ENCODE data around the gene CPN1.
"Not testable (repeated sequence)": the region's sequence is repeated elsewhere in the genome, so short reads cannot be mapped to it uniquely, and the experiment has no call there.

Gene CPN1

DNA sequence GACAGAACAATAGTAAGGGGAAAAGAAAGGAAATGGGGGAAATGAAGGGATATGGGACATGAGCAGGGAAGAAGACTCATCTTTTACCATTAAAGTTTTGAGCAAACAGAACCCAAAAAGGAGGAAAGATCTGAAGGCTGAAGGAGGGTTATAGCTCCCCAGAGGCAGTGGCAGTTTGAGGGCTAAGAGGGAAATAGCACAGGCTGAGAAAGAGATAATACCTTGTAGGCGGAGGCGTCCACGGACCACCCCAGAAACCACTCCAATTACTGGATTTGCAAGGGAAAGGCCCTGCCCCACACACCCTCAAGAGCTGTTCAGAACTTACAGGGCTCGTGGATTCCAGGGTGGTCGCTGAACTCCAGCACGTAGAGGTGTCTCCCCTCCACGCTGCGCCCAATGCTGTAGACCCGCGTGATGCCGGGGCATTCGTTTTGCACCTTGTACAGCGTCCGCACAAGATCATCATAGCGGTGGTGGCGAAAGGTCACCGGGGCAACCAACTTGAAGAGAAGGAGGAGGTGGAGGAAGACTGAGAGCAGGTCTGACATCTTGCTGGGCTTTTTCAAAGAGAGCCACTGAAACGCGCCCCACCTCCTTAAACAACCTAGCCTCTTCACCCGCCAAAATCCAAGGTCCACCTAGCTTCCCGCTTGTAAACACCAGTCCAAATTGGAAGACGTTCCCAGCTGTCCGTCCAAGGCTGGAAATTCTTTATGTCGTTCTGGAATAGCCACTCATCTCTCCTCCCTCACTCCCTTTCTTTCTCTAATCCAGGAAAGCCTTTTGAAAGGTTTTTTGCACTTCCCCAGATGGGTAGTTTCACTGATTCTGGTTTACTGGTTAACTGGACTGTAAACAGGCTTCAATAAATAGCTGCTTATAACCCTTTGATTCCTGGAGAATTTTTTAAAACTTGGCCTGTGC is at the start of gene CPN1:
CPN1 (minus strand) TSS at position 795 of the 927 bp plus-strand sequence; CDS start at position 551, 244 bp downstream.
- DNase-seq = no peak

DNA sequence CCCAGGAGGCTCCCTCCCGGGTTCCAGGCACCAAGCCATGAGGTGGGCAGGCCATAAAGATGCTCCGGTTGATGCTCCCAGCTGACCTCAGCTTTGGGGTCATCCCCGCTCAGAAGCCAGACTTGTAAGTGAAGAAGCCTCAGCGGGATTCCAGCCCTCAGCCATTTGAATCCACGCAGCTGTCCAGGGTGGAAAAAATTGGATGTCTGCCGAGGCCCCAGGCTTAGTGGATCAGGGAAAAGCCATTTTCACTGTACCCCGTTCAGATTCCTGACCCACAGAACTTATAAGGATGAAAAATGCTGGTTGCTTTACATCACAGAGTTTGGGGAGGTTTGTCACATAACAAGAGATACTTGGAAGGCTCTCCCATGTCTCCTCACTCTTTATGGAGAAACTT is 49.2 kb upstream of the CPN1 start:
- no peak for DNase-seq

DNA sequence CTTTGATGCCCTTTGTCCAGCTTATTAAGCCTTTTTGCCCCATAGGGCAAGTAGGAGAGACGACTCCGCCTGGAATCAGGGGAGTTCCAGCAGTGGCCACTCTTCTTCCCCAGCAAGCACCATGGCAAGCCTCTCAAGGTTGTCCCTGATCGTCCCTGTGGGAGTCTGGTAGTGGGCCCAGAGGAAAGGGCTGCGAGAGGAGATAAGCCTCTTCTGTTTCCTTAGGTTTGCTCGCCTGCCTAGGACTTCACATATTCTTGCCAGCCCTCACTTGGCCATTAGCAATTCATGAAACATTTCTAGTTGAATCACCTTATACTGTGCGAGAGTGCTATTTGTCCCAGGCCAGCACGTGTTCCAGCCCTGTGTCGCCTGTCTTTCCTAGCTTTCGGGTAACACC is 47.8 kb upstream of the CPN1 start:
- DNase-seq = no peak

DNA sequence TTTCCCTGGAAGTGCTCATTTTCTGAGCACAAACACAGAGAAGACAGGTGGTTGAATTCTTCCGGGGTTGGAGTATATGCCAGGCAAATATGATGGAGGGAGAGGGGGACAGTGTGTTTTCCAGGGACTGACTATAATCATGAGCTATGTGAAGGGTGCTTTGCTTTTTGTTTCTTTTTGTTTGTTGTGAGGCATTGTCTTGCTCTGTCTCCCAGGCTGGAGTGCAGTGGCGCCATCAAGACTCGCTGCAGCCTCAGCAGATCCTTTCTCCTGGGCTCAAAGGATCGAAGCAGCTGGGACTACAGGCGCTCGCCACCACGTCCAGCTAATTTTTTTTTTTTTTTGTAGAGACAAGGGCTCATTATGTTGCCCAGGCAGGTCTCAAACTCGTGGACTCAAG is 47.3 kb upstream of the CPN1 start:
- DNase-seq = peak in 1 of 3 experiments; percentile 4

DNA sequence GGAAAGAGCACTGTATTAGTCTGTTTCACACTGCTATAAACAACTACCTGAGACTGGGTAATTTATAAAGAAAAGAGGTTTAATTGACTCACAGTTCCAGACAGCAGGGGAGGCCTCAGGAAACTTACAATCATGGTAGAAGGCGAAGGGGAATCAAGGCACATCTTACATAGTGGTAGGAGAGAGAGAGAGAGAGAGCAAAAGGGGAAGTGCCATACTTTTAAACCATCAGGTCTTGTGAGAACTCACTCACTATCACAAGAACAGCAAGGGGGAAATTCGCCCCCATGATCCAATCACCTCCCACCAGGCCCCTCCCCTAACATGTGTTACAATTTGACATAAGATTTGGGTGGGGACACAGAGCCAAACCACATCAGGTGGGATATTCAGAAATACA is 43.7 kb upstream of the CPN1 start:
- not testable (repeated sequence) for DNase-seq

DNA sequence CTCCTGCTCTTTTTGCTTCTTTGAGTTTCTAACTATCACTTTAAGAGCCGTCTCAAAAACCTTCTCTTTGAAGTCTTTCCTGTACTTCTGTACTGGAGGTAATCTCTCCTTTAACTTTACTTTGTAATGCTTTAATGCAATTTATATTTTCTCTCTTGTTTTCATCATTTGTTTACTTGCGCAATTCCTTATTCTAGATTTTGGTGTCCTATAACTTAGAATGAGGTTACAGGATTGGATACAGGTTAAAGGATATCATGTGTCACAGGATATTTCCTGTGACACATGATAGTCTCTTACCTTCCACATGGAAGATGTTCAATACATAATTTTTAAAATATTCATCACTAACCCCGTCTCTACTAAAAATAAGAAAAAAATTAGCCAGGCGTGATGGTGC is 42.4 kb upstream of the CPN1 start:
- DNase-seq = no peak

DNA sequence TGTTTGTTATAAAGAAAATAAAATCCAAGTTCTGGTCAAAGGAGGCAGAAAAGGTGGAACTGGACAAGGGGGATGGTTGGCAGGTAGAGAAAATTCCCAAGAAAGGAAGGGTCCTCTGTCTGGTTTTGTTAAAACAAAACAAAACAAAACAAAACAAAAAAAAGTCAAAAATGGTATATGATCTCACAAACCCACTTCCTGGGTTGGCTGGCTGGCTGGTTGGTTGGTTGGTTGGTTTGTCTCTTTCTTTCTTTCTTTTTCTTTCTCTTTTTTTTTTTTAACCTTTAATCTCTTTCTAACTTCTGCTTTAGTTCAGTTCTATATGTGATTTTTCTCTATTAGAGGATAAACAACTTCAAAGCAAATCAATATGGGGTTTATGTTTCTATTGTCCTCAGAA is 41.1 kb upstream of the CPN1 start:
- DNase-seq = no peak

DNA sequence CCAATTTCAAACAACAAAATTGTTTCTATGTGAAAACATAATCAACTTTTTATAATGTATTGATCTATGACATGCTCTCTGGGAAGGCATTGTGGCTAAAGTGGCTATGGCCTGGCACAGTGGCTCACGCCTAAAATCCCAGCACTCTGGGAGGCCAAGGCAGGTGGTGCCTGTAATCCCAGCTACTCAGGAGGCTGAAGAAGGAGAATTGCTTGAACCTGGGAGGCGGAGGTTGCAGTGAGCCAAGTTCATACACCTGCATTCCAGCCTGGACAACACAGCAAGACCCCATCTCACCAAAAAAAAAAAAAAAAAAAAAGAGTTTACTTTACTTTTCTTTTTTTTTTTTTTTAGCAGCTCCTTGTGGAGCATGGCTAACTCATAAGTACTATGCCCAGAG is 38.9 kb upstream of the CPN1 start:
- no peak for DNase-seq

DNA sequence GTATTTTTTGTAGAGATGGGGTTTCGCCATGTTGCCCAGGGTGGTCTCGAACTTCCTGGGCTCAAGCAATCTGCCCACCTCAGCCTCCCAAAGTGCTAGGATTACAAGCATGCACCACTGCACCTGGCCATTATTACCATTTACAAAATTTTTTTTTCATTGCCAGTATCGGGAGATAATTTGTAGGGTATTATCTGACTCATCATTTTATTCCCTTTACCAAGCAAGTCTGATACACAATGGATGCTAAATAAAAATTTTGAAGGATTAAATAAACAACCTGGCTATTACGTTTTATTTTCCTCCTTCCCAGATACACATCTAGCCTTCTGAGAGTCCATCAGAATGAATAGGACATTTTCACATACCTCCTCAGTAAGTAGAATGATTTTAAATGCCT is 38.1 kb upstream of the CPN1 start:
- no peak for DNase-seq

DNA sequence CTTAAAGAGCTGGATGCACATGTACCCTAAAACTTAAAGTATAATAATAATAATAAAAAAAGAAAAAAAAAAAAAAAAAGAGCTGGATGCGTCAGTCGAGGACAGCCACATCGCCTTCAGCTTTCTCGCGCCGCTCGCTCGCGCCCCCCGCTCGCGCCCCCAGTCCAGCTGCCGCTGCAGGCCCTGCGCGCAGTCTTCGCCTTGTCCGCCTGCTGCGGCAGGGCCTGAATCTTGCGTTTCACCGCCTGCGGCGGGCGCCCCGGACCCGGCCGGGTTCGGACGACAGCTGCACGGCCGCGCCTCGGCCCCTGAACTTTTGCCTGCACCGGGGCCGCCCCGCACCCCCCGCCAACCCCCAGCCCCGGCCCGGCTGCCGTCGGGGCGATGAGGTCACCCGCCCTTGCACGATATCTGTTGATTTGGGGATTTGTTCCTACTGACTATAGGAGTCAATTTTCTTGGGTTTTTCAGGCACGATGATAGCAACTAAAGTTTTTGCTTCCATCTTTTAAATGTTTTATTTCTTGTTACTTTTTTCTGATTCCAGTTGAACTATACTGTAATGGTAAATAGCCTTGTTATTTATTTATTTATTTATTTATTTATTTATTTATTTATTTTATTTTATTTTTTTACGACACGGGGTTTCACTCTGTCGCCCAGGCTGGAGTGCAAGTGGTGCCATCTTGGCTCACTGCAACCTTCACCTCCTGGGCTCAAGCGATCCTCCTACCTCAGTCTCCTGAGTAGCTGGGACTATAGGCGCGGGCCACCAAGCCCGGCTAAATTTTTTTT is 33.5 kb upstream of the CPN1 start:
- no peak for DNase-seq

DNA sequence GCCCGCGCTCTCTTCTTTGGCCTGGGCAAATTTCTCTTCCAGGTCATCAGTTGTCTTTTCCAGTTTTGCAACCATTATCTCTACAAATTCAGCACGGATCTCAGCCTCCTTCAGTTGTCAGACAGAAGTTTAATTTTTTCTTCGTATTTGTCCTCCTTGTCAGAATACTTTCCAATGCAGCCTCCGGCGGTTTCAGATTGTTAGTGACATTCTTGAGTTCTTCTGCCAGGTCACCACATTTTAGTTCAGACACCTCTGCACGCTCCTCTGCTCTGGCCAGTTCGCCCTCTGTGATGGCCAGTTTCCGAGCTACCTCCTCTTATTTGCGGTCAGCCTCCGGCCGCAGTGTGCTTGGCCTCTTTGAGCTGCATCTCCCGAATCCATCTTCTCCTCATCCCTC is 32.8 kb upstream of the CPN1 start:
- no peak for DNase-seq

DNA sequence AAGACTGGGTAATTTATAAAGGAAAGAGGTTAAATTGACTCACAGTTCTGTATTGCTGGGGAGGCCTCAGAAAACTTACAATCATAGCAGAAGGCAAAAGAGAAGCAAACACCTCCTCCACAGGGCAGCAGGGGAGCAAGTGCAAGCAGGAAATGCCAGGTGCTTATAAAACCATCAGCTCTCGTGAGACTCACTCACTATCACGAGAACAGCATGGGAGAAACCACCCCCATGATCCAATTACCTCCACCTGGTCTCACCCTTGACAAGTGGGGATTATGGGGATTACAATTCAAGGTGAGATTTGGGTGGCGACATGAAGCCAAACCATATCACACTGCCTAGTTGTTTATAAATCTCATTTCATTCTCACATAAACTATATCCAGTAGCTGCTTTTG is 28.0 kb upstream of the CPN1 start:
- DNase-seq = peak in 1 of 3 experiments; percentile 2

DNA sequence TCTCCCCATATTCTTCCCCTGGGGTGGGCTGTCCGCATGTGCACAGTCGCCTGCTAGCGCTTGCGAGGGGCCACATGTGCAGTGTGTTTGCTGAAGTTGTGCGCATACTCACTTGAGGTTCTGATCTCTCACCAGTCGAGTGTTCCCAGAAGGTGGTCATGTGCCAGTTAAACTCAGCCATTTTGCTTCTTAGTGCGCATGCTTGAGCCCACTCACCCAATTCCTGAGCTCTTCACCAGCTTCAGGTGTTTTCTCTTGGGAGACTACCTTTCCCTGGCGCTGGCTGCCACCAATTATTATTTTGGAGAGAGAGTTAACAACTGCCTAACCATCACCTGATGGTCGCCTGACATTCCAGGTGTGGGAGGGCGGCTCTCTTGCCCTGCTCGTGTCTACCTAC is 25.2 kb upstream of the CPN1 start:
- no peak for DNase-seq

DNA sequence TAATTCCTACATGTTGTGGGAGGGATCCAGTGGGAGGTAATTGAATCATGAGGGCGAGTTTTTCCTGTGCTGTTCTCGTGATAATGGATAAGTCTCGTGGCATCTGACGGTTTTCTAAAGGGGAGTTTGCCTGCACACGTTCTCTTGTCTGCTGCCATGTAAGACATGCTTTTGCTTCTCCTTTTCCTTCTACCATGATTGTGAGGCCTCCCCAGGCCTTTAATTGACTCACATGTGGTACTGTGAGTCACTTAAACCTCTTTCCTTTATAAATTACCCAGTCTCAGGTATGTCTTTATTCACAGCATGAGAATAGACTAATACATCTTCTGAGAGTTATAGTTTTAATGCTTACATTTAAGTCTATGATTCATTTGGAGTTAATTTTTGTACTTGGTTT is 22.6 kb upstream of the CPN1 start:
- no peak for DNase-seq

DNA sequence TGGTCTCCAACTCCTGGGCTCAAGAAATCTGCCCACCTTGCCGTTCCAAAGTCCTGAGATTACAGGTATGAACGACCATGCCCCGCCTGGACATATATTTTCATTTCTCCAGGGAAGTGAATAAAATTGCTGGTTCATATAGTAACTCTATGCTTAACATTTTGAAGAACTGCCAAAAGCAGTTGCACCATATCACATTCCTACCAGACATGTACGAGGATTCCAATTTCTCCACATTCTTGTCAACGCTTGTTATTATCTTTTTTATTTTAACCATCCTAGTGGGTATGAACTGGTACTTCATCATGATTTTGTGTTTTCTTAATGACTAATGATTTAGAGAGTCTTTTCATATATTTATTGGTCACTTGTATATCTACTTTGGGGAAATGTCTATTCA is 21.9 kb upstream of the CPN1 start:
- no peak for DNase-seq

DNA sequence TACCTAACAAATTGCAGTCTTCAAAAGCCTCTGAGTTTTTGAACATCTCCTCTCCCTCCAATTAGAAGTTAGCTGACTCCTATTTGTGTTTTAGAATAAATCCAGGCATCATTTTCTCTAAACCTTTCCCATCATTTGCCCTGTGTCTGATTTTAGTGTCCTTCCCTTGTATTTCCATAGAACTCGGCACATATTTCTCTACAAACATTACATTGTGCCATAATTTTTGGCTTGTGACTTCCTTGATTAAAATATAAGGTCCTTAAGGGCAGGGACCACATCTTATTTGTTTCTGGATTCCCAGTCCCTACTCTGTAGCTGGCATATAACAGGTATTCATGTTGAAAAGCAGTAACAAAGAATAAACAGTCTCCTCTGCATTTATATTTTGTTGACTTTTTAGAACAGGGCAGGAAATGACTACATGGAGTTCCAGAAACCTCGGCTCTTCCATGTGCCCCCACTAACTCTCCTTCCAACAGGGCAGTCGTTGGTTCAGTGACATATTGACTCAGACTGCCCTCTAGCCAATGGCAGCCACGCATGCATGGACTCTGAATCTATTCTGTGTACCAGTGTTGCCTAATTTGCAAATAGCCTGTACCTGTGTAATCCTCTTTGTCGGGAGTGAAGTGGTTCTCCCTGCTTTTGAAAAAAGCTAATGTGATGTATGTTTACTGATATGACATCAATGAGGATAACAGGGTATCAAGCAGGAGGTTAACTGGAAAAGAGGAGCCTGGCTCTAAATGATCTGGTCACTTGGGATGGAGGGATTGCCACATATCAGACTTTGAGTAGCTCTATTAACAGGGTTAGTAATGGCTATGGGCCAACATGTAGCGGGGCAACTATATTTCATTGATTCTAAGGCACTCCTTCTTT is 19.8 kb upstream of the CPN1 start:
- peak in 2 of 3 experiments; percentile 2 to 20 for DNase-seq

DNA sequence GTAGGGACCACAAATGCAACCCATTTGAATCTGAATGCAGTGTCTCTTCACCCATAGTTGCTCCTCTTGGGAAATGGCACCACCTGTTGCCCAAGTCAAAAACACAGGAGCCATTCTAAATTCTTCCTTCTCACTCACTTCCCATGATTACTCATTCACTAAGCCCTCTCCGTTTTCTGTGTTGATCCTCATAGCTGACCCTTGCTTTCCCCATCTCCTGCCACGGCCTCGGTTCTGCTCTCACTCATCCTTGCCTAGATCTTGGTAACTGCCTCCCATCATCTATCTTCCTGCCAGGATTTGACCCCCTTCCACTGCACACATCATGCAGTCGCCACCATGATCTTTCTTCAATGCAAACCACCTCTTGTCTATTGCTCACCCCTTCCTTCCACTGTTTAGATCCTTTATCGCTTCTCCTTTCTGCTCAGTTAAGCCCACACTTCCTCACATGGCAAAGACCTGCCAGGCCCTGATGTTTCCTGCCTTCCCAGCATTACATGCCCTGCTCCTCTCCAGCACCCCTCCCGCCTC is 19.0 kb upstream of the CPN1 start:
- DNase-seq = no peak

DNA sequence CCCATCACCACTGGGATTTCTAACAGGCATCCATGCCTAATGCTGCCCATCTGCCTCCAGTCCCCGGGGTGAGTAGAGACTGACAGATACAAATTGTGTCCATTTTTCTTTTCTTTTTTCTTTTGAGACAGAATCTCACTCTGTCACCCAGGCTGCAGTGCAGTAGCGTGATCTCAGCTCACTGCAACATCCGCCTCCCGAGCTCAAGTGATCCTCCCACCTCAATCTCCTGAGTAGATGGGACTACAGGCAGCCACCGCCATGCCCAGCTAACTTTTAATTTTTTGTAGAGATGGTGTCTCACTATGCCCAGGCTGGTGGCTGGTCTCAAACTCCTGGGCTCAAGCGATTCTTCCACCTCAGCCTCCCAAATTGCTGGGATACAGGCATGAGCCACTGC is 7.6 kb upstream of the CPN1 start:
- no peak for DNase-seq

DNA sequence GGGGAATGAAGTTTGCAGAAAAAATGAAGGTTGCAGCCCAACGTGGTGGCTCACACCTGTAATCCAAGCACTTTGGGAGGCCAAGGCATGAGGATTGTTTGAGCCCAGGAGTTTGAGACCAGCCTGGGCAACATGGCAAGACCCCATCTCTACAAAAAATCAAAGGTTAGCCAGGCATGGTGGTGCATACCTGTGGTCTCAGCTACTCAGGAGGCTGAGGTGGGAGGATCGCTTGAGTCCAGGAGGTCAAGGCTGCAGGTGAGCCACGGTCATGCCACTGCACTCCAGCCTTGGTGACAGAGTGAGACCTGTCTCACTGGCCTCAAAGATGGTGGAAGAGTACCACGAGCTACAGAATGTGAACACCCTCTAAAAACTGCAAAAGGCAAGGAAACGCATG is 5.0 kb upstream of the CPN1 start:
- not testable (repeated sequence) for DNase-seq

DNA sequence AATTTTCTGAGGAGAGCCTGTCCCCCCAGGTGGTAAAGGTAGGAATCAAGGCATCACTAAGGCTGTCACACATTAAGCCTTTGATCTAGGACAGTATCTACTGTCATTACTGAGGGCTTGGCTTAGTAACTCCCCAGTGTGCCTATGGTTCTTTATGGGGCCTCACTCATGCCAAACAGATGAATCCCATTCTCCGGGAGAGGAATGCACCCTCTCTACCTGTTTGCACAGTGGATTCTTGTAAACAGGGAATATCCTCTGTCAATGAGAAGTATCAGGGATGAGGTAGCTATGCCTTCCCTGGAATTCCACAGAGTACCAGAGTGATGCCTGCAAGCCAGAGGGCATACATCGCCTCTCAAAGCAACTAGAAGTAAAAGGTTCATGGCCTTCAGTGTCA is 3.9 kb upstream of the CPN1 start:
- no peak for DNase-seq

DNA sequence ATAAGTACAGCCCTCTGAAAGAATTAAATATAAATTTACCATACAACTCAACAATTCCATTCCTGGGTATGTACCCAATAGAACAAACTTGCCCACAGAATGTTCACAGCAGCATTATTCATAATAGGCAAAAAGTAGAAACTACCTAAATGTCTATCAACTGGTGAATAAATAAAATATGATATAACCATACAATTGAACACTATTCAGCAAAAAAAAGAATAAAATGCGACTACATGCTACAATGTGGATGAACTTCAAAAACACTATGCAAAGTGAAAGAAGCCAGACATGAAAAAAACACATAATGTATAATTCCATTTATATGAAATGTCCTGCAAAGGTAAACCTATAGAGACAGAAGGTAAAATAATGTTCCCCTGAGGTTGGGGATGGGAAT is 2.0 kb upstream of the CPN1 start:
- DNase-seq = no peak

DNA sequence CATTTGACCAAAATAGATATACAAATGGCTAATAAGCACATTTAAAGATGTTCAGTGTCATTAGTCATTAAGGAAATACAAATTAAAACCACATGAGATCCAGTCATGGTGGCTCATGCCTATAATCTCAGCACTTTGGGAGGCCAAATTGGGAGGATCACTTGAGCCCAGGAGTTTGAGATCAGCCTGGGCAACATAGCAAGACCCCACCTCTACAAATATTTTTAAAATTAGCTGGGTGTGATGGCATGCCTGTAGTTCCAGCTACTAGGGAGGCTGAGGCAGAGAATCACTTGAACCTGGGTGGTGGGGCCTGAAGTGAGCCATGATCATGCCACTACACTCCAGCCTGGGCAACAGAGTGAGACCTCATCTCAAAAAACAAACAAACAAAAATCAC is 607 bp upstream of the CPN1 start:
- not testable (repeated sequence) for DNase-seq

DNA sequence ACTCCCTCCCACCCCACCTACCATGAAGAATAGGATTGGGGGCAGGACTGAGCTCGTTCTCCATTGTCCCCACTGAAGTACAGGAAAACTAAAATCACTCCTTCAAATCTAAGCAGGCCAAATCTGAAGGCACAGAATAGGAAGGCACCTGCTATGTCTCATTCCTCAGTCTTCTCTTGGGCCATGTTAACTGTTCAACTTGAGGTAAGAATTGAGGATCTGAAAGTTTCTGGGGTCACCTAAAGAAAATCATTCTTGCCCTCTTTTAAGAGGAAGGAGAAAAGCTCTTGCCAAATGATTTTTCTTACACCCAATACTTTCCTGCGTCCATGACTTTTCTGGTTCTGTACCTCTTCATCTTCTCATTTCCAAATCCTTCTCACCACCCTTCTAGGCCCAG is 4.9 kb downstream of the CPN1 start:
- DNase-seq = no peak

All from NCI-H1417 (cell line).